HG03025 (cell line): Measurements from ENCODE around the gene TENM3.
"Not testable (repeated sequence)": the region's sequence is repeated elsewhere in the genome, so short reads cannot be mapped to it uniquely, and the experiment has no call there.

Experiments used
- ATAC-seq: cut with Tn5 transposase; IDR thresholded peaks from one replicate; pipeline ENCODE4 v1.9.1; 2021; ENCODE audit warnings: mild to moderate bottlenecking, moderate library complexity; ENCODE audit not compliant: unreplicated experiment, low FRiP score

The TENM3 gene

DNA sequence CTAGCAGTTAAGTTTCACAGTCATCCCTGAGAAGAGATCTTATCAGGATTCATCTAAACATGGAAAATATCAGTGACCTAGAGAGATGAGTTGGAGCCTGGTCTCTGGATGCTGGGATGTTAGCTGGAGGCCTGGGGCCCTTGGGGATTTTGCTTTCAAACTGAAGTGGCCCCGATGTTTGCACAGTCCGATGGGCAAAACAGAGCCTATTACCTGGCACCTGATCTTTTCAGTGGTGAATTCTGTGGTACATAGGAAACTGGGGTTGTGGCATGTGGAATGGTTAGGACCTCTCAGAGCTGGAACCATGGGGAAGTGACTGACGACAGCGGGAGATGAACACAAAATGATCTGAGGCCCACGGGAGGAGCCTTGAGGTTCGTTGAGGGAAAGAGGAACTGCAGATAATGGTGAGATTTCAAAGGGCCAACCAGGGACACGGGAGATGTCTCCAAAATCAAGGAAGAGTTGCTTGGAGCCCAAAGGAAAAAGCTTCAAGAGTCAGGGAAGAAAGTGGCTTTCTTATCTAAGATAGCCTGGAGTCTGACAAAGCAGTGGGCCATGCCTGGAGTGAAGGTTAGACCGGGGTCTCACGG is 17.8 kb upstream of the TENM3 start:
- no peak for ATAC-seq

DNA sequence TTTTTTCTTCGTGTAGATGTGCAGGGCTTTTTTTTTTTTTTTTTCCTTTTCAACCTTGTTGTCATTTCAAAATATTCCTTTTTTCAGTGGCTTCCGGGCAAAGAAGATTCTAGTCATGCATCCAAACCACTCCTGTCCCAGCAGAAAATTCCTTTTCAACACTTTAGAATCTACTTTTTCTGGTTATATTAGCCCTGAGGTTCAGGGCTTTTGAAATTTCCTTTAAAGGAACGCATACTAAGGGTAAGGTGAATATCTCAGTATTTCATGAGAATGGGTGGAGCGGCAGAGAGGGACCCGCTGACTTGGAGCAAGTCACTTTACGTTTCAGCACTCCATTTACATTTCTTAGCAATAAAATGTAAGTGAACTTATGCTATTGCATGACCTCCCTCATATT is 15.6 kb upstream of the TENM3 start:
- no peak for ATAC-seq

DNA sequence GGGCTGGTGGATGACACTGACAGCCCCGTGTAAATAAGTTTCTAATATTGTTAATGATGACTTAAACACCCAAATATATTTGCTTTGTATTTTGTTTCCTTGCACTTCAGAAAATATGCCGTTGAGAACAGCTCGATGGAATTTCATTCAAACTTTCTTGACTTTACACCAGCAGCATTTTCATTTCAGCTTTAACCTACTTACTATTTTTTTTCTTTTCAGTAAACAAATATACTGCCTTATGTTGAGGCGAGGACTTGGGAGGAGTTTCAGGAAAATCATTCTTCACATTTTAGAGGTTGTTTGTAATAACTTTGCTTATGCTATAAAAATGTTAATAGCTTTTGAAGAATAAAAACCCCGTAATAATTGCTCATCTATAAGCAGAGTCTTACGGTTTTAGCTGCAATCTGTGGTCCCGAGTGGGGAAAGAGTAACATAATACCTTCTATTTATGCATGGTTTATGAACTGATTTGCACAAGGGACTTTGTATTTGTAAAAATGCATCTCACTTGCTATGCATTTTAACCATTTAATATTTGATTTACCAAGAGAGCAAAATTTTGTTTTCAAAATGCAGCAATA is 14.1 kb upstream of the TENM3 start:
- no peak for ATAC-seq

DNA sequence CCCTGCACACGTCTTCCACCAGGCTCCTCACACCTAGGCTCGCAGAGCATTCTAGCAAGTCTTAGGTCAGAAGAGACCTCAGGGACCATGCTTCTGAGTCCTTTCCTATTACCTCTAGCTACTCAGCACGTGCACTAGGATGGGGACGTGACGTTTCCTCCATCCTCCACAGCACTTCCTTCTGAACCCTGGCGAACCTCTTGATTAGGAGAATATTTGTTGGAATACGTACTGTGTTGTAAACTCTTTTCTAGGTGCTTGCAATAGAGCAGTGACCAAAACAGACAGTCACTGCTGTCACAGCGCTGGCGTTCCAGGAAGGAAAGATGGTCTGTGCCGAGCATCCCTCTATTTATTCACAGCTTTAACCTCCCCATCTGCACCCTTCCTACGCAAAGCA is 12.9 kb upstream of the TENM3 start:
- ATAC-seq, result no peak

DNA sequence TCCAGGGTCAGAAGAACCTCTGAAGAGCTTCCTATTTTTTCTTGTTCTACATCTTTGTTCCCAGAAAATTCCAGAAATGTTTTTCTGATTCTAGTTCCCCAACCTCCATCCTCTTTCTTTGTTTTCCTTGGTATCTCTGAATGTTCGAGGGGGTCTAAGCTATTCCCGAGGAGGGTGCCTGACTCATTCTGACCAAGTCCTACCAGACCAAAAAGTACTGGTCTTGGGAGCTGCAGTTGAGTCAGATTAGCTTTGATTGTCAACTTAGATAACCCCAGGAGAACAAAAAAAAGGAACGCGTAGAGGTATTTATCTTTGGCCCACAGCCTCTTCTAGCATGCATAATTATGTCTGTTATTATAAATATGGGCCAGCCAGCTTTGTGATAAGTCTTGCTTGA is 12.1 kb upstream of the TENM3 start:
- no peak for ATAC-seq

DNA sequence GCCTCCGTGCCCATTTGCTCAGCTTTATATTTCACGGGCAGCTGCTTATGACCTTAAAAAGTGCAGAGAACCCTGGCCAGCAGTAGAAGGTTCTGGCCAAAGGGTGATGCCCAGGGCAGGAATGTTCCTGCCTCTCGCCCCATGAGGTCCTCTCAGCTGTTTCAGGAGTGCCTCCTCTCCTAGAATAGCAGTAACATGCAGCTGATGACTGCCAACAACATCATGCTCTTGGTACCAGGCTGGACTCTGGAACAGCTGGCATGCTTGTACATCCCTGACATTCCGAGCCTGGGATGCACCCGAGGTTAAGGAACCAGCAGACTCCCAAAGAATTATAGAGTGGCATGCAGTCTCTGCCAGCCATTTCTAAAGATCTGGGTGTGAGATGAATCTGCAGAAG is 11.7 kb upstream of the TENM3 start:
- ATAC-seq, result no peak

DNA sequence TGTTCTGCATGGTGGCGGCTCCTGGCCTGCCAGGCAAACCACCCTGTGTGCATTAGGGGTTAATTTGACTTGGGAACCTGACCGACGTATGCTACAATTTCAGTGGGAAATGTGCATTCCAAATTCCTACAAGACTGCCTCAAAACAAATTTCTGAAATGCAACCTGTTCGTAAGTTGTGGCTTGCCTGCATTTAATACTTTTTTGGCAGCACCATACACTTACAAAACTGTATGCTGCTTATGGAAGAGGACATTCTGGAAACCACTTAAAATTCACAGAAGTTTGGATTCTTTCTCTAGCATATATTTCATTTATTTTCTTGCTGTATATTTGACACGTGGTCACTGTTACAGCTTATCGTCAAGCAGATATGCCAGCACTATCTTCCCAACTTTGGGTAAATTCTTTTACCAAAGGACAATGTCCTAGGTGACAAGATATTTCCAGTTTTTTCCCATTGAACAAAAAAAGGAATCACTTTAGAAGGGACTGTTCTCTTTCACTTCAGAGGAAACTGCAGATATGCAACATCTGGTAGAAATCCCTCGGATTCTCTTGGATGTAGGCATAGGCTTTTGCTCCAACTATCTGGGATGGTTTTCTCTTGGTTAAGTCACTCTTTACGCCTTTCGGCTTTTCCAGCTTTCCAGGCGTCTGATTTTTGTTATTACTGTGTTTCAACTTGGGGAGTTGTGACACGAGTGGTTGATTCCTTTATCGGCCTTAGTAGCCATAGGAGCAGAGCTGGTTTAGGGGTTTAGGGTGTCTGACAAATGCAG is 9.7 kb upstream of the TENM3 start:
- no peak for ATAC-seq

DNA sequence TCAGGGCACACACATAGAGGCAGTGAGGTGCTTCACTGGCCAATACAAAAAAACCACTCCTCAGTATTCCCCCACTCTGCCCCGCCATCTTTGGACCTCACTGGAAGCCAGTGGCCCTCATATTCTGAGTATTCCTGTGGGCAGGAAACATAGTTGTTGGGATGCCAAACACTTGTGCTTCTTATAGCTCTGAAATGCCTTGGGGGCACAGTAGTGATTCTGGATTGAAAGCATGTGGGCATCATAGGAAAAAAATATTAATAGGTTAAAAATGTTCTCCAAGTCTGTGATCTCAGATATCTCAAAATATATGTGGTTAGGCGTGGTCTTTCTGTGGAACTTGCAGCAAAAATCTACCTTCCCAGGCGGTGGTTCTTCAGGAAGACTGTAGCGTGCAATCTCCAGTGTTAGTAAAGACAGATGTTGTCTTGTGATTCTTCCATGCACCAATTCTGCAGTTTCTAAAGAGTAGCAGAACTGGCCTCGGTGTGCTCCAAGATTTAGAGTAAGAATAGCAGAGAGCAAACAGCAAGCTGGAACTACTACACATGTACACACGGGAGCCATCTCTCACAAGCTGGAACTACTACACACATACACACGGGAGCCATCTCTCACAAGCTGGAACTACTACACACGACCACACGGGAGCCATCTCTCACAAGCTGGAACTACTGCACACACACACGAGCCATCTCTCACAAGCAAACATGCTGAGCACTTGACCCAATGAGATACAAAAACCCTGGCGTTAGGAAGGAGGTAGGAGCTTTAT is 8.0 kb upstream of the TENM3 start:
- ATAC-seq, result no peak

DNA sequence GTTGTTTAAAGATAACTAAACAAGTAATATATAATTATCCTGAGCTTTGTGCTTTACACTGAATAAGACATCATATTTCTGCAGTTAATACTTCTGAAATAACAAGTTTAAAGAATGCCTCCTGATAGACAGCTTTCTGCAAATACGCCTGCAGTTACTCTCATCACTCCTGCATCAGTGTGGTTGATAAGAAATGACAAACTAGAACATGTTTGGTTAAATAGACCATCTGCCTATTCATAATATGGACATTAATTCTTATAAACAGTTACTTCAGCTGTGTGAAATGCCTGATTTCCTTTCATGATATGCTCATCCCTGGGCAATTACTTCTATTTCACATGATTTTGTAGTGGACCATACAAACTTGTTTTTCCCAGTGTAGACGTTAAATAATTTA is 7.0 kb upstream of the TENM3 start:
- no peak for ATAC-seq

DNA sequence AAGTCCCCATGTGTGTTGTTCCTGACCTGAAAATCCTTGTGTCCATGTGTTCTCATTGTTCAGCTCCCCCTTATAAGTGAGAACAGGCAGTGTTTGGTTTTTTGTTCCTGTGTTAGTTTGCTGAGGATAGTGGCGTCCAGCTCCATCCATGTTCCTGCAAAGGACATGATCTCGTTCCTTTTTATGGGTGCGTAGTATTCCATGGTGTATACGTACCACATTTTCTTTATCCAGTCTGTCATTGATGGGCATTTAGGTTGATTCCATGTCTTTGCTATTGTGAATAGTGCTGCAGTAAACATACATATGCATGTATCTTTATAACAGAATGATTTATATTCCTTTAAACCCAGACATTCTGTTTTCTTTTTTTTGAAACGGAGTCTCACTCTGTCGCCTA is 6.2 kb upstream of the TENM3 start:
- not testable (repeated sequence) for ATAC-seq

DNA sequence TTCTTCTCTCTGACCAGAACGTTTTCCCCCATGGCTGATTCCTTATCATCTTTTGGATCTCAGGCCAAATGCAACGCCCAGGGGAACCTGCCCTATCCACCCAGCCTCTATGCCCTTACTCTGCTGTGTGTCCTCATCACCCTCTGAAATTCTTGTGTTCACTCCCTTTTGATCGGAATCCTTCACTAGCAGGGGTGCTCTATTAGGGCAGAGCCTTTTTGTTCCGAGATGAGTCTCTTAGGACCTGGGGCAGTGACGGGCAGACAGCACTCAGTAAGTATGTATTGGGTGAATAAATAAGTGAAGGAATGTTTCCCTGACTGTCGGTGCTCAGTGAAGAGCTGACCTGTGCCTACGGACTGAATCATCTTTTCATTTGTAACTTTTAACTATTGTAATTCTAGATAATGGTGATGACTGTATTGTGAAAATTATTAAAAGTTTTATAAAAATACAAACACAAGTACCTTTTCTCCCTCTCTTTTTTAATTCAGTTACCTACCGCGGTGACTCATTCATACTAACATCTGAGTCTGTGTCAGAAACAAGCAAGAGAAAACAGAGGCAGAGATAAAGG is 4.8 kb upstream of the TENM3 start:
- no peak for ATAC-seq

DNA sequence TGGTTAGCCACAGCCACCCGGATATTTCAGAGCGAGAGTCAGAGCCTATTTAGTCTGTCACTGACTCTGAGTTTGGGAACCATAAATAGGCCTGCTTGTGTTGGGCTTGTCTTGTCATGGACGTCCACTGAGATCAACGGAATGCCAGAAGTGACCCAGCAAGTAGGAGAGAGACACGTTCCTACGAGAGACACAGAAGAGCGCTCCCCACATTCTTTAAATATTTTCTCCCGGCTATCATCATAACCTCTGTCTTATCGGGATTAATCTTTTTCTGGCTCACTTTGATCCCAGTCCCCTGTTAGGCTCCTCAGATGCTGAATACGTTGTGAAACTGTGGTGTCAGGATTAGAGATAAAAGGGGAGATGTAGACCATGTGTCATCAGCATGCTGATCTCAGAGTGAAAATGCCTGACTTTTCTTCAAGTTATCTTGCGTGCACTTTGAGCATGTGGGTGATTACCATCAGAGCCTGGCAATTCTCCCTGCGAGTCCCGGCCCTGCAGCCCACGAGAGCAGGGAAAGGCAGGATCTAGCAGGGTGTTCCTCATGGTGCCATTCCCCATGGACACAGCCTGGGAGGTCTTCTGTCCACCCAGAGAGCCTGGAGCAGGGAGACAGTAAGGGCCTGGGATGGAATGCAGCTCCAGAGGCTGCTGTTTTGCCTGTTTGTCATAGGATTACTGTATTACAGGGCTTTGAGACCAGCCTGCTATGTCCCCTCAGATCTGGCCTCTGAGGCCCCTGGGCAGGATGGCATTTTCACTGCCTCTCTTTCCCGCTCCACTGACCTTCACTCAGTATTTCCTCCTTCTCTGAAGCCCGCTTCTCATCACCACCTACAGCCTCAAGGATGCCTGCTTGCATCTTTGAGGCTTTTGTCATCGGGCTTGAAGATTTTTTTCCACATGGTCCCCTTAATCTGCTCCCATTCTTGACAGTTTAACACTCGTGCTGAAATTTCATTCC is 2.8 kb upstream of the TENM3 start:
- ATAC-seq, result no peak

DNA sequence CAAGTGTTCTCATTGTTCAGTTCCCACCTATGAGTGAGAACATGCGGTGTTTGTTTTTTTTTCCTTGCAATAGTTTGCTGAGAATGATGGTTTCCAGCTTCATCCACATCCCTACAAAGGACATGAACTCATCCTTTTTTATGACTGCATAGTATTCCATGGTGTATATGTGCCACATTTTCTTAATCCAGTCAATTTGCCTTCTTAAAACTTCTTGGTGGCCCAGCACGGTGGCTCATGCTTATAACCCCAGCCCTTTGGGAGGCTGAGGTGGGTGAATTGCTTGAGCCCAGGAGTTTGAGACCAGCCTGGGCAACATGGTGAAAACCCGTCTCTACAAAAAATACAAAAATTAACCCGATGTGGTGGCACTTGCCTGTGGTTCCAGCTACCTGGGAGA is 942 bp upstream of the TENM3 start:
- not testable (repeated sequence) for ATAC-seq

DNA sequence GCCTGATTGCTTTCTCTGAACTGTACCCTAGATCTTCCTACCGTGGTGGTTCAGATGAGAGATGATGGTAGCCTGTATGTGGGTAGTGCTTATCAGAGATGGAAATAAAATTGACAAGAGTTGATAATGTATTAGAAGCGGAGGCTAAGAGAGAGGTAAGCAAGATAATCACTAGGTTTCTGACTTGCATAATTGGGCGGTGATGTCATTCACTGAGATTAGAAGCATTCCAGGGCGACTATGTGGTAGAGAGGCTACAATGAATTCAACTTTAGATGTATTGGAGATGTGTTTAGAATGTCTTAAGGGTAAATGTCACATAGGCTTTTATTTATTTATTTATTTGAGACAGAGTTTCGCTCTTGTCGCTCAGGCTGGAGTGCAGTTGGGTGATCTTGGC is 415 bp upstream of the TENM3 start:
- ATAC-seq, result no peak

DNA sequence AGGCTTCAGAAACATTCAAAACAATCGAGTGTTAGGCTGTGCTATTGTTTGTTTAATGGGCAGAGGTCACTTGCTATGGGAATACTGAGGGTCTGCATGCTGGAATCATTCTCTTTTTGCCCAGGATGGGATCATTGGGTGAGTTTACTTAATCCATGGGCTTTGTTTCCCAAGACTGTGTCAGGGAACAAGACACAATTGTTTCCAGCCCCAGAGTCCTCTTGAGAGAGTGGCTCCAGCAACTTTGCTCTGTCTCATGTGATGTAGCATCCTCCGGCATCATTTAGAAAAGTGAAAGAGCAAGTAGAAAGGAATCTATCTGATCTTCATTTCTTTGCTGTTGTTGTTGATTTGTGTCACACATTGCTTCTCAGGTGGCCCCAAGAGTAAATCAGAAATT is 1.8 kb downstream of the TENM3 start:
- ATAC-seq, result no peak

DNA sequence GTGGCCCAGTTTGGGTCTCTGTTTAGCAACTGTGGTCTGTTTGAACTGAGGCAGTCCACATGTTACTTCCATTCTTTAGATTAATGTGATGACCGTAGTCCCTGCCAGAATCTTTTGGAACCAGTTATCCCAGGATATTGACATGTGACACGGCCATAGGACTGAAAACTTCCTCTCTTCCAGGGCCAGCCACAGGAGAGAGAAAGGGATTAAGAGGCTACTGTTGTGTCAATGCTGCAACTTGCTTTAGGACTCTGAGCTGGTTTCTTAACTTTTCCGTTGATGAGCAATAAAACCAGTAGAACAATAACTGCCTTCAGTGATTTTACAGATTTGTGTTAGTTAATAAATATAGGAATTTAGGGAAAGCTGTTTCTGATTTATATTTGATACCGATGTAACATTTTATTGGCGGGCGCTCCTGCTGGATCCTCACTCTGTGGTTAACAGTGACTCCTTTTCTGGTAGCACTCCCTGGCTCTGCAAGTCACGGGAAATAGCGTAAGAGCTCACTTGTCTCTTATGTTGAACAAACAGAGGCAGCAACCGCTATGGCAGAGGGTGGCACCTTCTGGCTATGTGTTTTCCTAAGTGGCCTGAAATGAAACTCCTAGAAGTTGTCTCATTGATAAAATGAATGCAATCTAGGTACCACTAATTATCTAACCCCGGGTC is 2.5 kb downstream of the TENM3 start:
- ATAC-seq, result no peak

DNA sequence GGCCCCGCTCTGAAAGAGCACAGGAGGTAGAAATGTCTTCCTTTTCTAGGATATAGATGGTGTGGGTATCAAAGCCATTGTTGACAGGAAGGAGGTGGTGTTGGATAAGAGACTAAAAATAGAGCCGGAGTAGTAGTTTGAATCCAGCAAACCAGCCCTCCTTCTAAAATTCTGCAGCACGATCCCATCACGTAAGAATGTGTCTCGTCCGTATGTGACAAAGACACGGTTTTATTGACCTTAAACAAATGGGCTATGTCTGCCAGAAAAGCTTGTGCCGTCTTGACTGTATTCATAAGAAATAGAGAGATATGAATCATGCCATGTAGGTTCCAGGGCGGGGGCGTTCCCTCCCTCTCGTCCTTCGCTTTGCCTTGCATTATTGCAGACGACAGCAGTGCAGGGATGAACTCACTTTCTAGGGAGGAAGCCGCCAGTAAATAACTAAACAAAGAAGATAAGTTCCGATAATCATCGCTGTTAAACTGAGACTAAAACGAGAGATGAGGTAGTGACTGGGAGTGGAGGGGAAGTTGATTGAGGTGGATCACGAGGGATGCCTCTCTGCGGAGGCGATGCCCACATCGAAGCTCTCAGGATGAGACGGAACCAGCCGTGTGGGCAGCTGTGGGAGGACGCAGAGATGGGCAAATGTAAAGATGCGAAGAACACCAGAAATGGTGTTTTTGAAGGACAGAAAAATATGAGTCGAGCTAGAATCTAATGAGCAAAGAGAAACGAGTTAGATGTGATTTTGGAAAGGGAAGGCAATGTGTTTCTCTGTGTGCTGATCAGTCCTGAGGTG is 3.4 kb downstream of the TENM3 start:
- no peak for ATAC-seq

DNA sequence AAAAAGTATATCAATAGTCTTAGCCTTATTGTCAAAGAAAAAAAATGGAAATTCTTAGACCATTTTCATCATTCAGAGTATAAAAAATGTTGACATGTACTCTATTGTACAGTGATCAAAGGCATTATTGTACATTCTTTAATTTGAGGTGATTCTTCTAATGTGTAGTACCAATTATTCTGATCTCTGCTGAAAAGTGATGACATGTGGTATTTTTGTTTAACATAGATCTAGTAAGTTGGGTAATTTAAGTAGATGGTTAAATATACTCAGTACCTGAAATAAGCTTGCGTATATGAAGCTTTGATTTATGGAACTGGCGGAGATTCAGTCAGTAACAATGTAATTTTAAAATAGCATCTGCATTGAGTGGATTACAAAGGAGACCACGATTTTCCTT is 5.1 kb downstream of the TENM3 start:
- no peak for ATAC-seq

DNA sequence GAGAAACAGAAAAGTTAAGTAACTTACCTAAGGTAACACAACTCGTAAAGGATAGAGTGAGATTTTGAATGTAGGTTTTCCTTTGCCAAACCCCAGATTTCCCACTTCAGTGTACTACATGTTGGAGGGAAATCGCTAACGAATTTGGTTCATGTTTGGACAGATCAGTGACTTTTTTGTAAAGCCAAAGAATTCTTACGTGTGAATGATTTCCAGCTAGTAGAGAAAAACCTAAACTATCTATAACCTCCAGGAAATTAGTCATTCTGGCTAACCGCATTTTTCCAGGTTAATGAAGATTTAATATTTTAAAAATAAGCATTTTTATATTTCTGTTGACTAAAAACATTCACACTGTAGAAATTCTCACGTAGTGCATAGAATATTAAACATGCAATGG is 7.2 kb downstream of the TENM3 start:
- ATAC-seq, result no peak
